SK-N-SH treated with all-trans-retinoic acid at 6 μM for 48 hours (cell line): ENCODE data around the gene UBASH3A.

Experiments used
- TCF4 ChIP-seq: fragments of 250-450 bp; sonication (Bioruptor Pico); IDR thresholded peaks from 2 replicates; pipeline ENCODE4 v1.8.0; 2021; ENCODE audit warnings: mild to moderate bottlenecking, moderate library complexity, borderline replicate concordance
- ZNF565 ChIP-seq: fragments of 450-650 bp; formaldehyde crosslinking; conservative IDR thresholded peaks from 2 replicates; pipeline ENCODE4 v1.5.0; 2020; ENCODE audit warnings: low read depth, mild to moderate bottlenecking, moderate library complexity
- TF ChIP-seq, protein P1 (sequence below): fragments of 250-450 bp; sonication (Bioruptor Pico); IDR thresholded peaks from 2 replicates; pipeline ENCODE4 v1.5.1; 2020; ENCODE audit warnings: low read depth, mild to moderate bottlenecking, moderate library complexity

DNA sequence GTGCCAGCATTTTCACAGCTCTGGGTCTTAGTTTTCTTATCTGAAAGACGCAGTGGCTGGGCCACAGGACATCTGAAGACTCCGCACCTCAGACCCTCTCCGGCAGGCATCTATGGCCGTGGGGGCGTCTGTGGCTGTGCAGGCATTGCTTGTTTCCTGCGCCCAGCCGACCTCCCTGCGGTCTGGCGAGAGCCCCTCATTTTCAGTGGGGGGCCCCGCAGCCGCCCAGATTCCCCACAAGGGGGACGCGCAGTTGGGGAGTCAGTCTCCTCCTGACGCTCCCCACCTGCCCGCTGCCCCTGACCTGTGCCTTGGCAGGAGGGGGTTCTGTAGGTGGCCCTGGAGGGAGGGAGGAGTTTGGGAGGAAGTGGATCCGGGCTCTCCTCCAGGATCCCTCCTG, 33.9 kb upstream of the UBASH3A start:
- no peak for TF ChIP-seq TCF4 (CRISPR knock-in tag)
- TF ChIP-seq ZNF565 (CRISPR knock-in tag) = no peak
- TF ChIP-seq, protein P1, sequence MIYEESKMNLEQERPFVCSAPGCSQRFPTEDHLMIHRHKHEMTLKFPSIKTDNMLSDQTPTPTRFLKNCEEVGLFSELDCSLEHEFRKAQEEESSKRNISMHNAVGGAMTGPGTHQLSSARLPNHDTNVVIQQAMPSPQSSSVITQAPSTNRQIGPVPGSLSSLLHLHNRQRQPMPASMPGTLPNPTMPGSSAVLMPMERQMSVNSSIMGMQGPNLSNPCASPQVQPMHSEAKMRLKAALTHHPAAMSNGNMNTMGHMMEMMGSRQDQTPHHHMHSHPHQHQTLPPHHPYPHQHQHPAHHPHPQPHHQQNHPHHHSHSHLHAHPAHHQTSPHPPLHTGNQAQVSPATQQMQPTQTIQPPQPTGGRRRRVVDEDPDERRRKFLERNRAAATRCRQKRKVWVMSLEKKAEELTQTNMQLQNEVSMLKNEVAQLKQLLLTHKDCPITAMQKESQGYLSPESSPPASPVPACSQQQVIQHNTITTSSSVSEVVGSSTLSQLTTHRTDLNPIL (CRISPR knock-in tag) = no peak
